DOHH2 (cell line): ENCODE data around the gene CDKL5.

Source experiments
- H3F3A ChIP-seq: fragments of 200-600 bp; sonication (generic), shearing (Covaris generic); 2 replicates; pipeline ENCODE4 v1.6.0; 2016; ENCODE audit warnings: antibody characterized with exemption, mild to moderate bottlenecking; ENCODE audit not compliant: control insufficient read depth, insufficient read depth
- H3K27ac ChIP-seq: fragments of 200-600 bp; sonication (generic); 2 replicates; pipeline ENCODE4 v1.5.1; 2014; ENCODE audit warnings: low read depth, mild to moderate bottlenecking, low read length, moderate library complexity
- H3K27me3 ChIP-seq: fragments of 200-600 bp; sonication (generic); 2 replicates; pipeline ENCODE4 v1.6.1; 2014; ENCODE audit warnings: mild to moderate bottlenecking, low read length, mixed read lengths; ENCODE audit not compliant: control insufficient read depth
- H3K36me3 ChIP-seq: fragments of 200-600 bp; sonication (generic); 2 replicates; pipeline ENCODE4 v1.6.1; 2014; ENCODE audit warnings: mild to moderate bottlenecking, low read length, moderate library complexity, mixed read lengths; ENCODE audit not compliant: control insufficient read depth
- H3K4me1 ChIP-seq: fragments of 200-600 bp; sonication (generic); 2 replicates; pipeline ENCODE4 v1.6.1; 2014; ENCODE audit warnings: mild to moderate bottlenecking, low read length, mixed read lengths; ENCODE audit not compliant: control insufficient read depth
- H3K4me2 ChIP-seq: fragments of 200-600 bp; sonication (generic); 2 replicates; pipeline ENCODE4 v1.6.0; 2014; ENCODE audit warnings: mild to moderate bottlenecking, low read length, moderate library complexity
- H3K4me3 ChIP-seq: fragments of 200-600 bp; sonication (generic); 2 replicates; pipeline ENCODE4 v1.5.1; 2014; ENCODE audit warnings: mild to moderate bottlenecking, low read length, mixed read lengths
- H3K79me2 ChIP-seq: fragments of 200-600 bp; sonication (generic); 2 replicates; pipeline ENCODE4 v1.6.1; 2014; ENCODE audit warnings: mild to moderate bottlenecking, low read length, mixed read lengths; ENCODE audit not compliant: control insufficient read depth
- H3K9me2 ChIP-seq: fragments of 200-600 bp; sonication (generic); replicated peaks from 2 replicates; pipeline ENCODE4 v1.6.1; 2014; ENCODE audit warnings: mild to moderate bottlenecking, low read length, mixed read lengths; ENCODE audit not compliant: control insufficient read depth
- H3K9me3 ChIP-seq: fragments of 200-600 bp; sonication (generic); 2 replicates; pipeline ENCODE4 v1.6.1; 2014; ENCODE audit warnings: antibody characterized with exemption, low read length, mixed read lengths; ENCODE audit not compliant: control insufficient read depth, insufficient read depth
- H4K20me1 ChIP-seq: fragments of 200-600 bp; sonication (generic); 2 replicates; pipeline ENCODE4 v1.6.0; 2014; ENCODE audit warnings: low read depth, mild to moderate bottlenecking, antibody characterized with exemption, low read length, moderate library complexity; ENCODE audit not compliant: control insufficient read depth, insufficient read depth
- EZH2phosphoT487 ChIP-seq: fragments of 200-600 bp; sonication (generic); IDR thresholded peaks from 2 replicates; pipeline ENCODE4 v1.6.1; 2017; ENCODE audit warnings: borderline replicate concordance, mild to moderate bottlenecking, antibody characterized with exemption, low read length, moderate library complexity, mixed read lengths
- TF ChIP-seq, protein P1 (sequence below): fragments of 200-600 bp; sonication (generic); IDR thresholded peaks from one replicate; pipeline ENCODE4 v1.5.1; 2014; ENCODE audit warnings: antibody characterized with exemption, mild to moderate bottlenecking, low read depth, low read length; ENCODE audit not compliant: poor library complexity, severe bottlenecking

The CDKL5 gene

DNA sequence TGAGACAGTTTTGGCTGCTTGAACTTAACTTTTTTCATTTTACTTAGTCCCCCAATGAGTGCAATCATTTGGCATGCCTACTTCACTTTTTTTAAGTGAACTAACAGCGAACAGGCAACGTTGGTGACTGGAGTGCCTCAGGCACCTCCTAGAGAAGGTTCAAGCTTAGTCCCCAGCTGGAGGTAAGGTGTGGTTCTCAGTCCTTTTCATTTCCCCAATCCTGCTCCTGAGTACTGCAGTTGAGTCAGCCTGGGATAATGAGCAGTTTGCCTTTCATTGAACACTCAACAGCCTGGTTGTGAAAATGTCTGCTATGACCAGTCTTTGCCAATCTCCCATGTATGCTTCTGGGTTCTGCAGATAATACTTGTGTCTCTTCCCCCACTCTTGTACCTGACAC lies 109.5 kb downstream of the CDKL5 start:
- no peak overlapping the region for H3K27ac ChIP-seq
- H3K4me3 ChIP-seq, result no peak overlapping the region
- H3K79me2 ChIP-seq, result no peaks in the 10 kb centered on the region
- H3K36me3 ChIP-seq, result no peaks in the 10 kb centered on the region
- H4K20me1 ChIP-seq, result no peaks in the 10 kb centered on the region
- TF ChIP-seq, protein P1, sequence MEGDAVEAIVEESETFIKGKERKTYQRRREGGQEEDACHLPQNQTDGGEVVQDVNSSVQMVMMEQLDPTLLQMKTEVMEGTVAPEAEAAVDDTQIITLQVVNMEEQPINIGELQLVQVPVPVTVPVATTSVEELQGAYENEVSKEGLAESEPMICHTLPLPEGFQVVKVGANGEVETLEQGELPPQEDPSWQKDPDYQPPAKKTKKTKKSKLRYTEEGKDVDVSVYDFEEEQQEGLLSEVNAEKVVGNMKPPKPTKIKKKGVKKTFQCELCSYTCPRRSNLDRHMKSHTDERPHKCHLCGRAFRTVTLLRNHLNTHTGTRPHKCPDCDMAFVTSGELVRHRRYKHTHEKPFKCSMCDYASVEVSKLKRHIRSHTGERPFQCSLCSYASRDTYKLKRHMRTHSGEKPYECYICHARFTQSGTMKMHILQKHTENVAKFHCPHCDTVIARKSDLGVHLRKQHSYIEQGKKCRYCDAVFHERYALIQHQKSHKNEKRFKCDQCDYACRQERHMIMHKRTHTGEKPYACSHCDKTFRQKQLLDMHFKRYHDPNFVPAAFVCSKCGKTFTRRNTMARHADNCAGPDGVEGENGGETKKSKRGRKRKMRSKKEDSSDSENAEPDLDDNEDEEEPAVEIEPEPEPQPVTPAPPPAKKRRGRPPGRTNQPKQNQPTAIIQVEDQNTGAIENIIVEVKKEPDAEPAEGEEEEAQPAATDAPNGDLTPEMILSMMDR, result no peak
- no peak for TF ChIP-seq EZH2phosphoT487
- H3K27me3 ChIP-seq, result no peaks in the 10 kb centered on the region
- no peaks in the 10 kb centered on the region for H3K9me3 ChIP-seq
- H3K4me1 ChIP-seq, result no peaks in the 10 kb centered on the region
- H3K9me2 ChIP-seq, result no peaks in the 10 kb centered on the region
- H3F3A ChIP-seq, result no peaks in the 10 kb centered on the region
- no peak overlapping the region for H3K4me2 ChIP-seq

DNA sequence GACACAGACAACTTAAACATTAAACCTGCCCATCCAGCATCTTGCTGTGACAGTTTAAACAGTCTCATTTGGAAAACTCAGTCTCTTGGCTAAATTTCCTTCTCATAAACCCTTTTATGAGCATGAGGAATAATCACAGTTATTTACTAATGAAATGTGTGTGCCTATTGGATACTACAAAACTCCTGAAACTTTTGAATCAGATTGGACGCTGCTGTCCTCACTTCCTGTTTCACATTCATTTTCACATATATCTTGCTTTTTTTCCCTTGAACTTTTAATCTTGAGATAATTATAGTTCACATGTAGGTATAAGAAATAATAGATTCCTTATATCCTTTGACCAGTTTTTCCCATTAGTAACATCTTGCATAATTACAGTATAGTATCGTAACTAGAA lies 111.7 kb downstream of the CDKL5 start:
- Histone ChIP-seq H3K9me2 (no peaks in the 10 kb centered on the region), H4K20me1 (no peaks in the 10 kb centered on the region), H3K27me3 (no peaks in the 10 kb centered on the region), H3K4me1 (no peaks in the 10 kb centered on the region), H3K79me2 (no peaks in the 10 kb centered on the region), H3K36me3 (no peaks in the 10 kb centered on the region), H3K4me3 (no peak overlapping the region), H3K9me3 (no peaks in the 10 kb centered on the region), H3F3A (no peaks in the 10 kb centered on the region), H3K4me2 (no peak overlapping the region), H3K27ac (no peak overlapping the region)
- TF ChIP-seq, protein P1, result no peak
- no peak for TF ChIP-seq EZH2phosphoT487

DNA sequence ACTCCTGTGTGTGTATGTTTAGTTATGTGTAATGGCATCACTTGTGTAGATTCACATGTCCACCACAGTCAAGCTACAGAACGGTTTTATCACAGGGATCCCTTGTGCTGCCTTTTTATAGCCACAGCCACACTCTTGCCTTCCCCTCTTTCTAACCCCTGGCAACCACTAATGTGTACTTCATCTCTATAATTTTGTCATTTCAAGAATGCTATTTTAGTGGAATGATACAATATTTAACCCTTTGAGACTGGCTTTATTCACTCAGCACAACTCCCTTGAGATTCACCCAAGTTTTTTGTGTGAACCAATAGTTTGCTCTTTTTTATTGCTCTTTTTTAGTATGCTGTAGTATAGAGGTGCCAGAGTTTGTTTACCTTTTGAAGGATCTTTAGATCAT lies 112.1 kb downstream of the CDKL5 start:
- H3K9me3 ChIP-seq, result no peaks in the 10 kb centered on the region
- no peaks in the 10 kb centered on the region for H3F3A ChIP-seq
- no peaks in the 10 kb centered on the region for H3K9me2 ChIP-seq
- H3K4me2 ChIP-seq, result no peak overlapping the region
- no peaks in the 10 kb centered on the region for H3K27me3 ChIP-seq
- no peaks in the 10 kb centered on the region for H4K20me1 ChIP-seq
- no peak overlapping the region for H3K4me3 ChIP-seq
- TF ChIP-seq, protein P1, result no peak
- no peak for TF ChIP-seq EZH2phosphoT487
- no peaks in the 10 kb centered on the region for H3K79me2 ChIP-seq
- no peaks in the 10 kb centered on the region for H3K4me1 ChIP-seq
- H3K36me3 ChIP-seq, result no peaks in the 10 kb centered on the region
- no peak overlapping the region for H3K27ac ChIP-seq

DNA sequence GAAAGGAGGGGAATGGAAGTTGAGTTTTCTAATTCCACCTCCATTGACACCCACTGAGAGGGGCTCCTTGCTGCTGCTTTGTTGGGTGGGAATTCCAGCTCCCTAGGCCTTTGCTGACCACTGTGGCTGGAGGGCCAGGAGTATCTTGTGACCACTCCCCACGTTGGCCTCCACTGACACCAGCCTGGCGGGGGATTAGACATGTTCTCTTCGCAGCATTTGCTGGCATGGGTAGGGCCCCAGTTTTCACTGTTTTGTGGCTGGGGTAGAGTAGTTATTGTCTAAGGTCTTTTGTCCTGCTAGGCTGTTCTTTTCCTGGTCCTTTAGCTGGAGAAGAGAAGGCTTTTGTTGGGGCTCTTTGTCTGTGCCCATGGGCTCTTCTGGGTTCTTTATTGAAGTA lies 116.7 kb downstream of the CDKL5 start:
- Histone ChIP-seq H4K20me1 (no peaks in the 10 kb centered on the region), H3K79me2 (no peaks in the 10 kb centered on the region), H3K9me2 (no peaks in the 10 kb centered on the region), H3K9me3 (no peaks in the 10 kb centered on the region), H3K27me3 (no peaks in the 10 kb centered on the region), H3K36me3 (no peaks in the 10 kb centered on the region), H3K4me2 (no peak overlapping the region), H3K4me3 (no peak overlapping the region), H3F3A (no peaks in the 10 kb centered on the region), H3K27ac (no peak overlapping the region), H3K4me1 (no peaks in the 10 kb centered on the region)
- no peak for TF ChIP-seq EZH2phosphoT487
- TF ChIP-seq, protein P1, result no peak
